GM18502 (cell line): Measurements from ENCODE around the gene TTN.

Source experiments
- ATAC-seq: cut with Tn5 transposase; IDR thresholded peaks from one replicate; pipeline ENCODE4 v1.9.1; 2021; ENCODE audit warnings: mild to moderate bottlenecking; ENCODE audit not compliant: unreplicated experiment, poor library complexity

TTN gene

GRCh38 chr2:178819147-178819875, 12.1 kb upstream of the TTN start:
- ATAC-seq = no peak

GRCh38 chr2:178811901-178812300, 4.7 kb upstream of the TTN start:
- no peak for ATAC-seq

- no peak for ATAC-seq
Observed at GRCh38 chr2:178811045-178811444, 3.8 kb upstream of the TTN start.

- no peak for ATAC-seq
Observed at GRCh38 chr2:178810422-178810821, 3.2 kb upstream of the TTN start.

GRCh38 chr2:178806543-178806942, 680 bp downstream of the TTN start:
- no peak for ATAC-seq

- ATAC-seq = no peak
Observed at GRCh38 chr2:178805457-178805856, 1.8 kb downstream of the TTN start.

- peak; percentile 89 for ATAC-seq
Observed at GRCh38 chr2:178804791-178805190, 2.4 kb downstream of the TTN start.

GRCh38 chr2:178800510-178800909, 6.7 kb downstream of the TTN start:
- no peak for ATAC-seq

- ATAC-seq = no peak
Observed at GRCh38 chr2:178799305-178799704, 7.9 kb downstream of the TTN start.

- ATAC-seq = no peak
Observed at GRCh38 chr2:178796079-178796677, 11.0 kb downstream of the TTN start.

GRCh38 chr2:178787934-178788333, 19.3 kb downstream of the TTN start:
- no peak for ATAC-seq

GRCh38 chr2:178787155-178787554, 20.1 kb downstream of the TTN start:
- no peak for ATAC-seq

- ATAC-seq = no peak
Observed at GRCh38 chr2:178783889-178784288, 23.3 kb downstream of the TTN start.

- ATAC-seq = no peak
Observed at GRCh38 chr2:178782236-178782635, 25.0 kb downstream of the TTN start.

- ATAC-seq = no peak
Observed at GRCh38 chr2:178777577-178777976, 29.6 kb downstream of the TTN start.

- ATAC-seq = no peak
Observed at GRCh38 chr2:178776751-178777150, 30.5 kb downstream of the TTN start.

GRCh38 chr2:178775975-178776374, 31.2 kb downstream of the TTN start:
- no peak for ATAC-seq

GRCh38 chr2:178770518-178770917, 36.7 kb downstream of the TTN start:
- ATAC-seq = no peak

- no peak for ATAC-seq
Observed at GRCh38 chr2:178767094-178768060, 39.8 kb downstream of the TTN start.

GRCh38 chr2:178764097-178764496, 43.1 kb downstream of the TTN start:
- ATAC-seq = no peak

- peak; percentile 65 for ATAC-seq
Observed at GRCh38 chr2:178761759-178762371, 45.4 kb downstream of the TTN start.
